Esophagus squamous epithelium (tissue), 5 donors: Measurements from ENCODE around the gene SNX9. TPM values are rescaled to one million over a fixed set of nuclear protein-coding genes. Genes with fewer than 3 reads are reported as not detected.
"Not testable (repeated sequence)": the region's sequence is repeated elsewhere in the genome, so short reads cannot be mapped to it uniquely, and the experiment has no call there.

Experiments used
- DNase-seq: peaks from one replicate; lab custom pipeline; 2025; lab: John Stamatoyannopoulos, UW
- H3K27ac ChIP-seq, 4 donors: fragments of 200-600 bp; sonication (generic); one replicate each; pipeline ENCODE4 v1.5.1; 2016 to 2019; ENCODE audit warnings: mild to moderate bottlenecking in 1 of 4
- H3K27me3 ChIP-seq, 4 donors: fragments of 200-600 bp; sonication (generic); 1 replicate in 3 of 4; 2 replicates in 1 of 4; pipeline versions ENCODE4 v1.5.1 to v1.6.0; 2017 to 2021; ENCODE audit warnings: antibody characterized with exemption in 1 of 4
- H3K36me3 ChIP-seq, 3 donors: fragments of 200-600 bp; sonication (generic); one replicate each; pipeline ENCODE4 v1.5.1; 2016 to 2019
- H3K4me1 ChIP-seq, 3 donors: fragments of 200-600 bp; sonication (generic); one replicate each; pipeline ENCODE4 v1.5.1; 2017 to 2019
- H3K4me3 ChIP-seq, 4 donors: fragments of 200-600 bp; sonication (generic); 1 replicate in 3 of 4; 2 replicates in 1 of 4; pipeline ENCODE4 v1.5.1; 2016 to 2019; ENCODE audit warnings: mild to moderate bottlenecking in 2 of 4, moderate library complexity in 1 of 4
- H3K9me3 ChIP-seq, 3 donors: fragments of 200-600 bp; sonication (generic); one replicate each; pipeline ENCODE4 v1.5.1; 2016 to 2019
- CTCF ChIP-seq, 6 experiments: fragments of 450-650 bp in 4 of 6; fragments of 200-600 bp in 2 of 6; sonication (generic) in 2 of 6; IDR thresholded peaks; one replicate each; pipeline ENCODE4 v1.5.1; 2016 to 2019; ENCODE audit warnings: antibody characterized with exemption in 6 of 6, mild to moderate bottlenecking in 4 of 6, moderate library complexity in 4 of 6
- POLR2A ChIP-seq, 4 donors: fragments of 450-650 bp; IDR thresholded peaks; one replicate each; pipeline ENCODE4 v1.6.1; 2017; ENCODE audit warnings: antibody characterized with exemption in 4 of 4, mild to moderate bottlenecking in 4 of 4, moderate library complexity in 3 of 4
- WGBS, 2 donors: methylation state at CpG; one replicate each; pipeline ENCODE4 v1.1.5; 2018; 5-methylcytosine and 5-hydroxymethylcytosine counted together
- intact Hi-C: fragments of 100-400 bp; cut with DNase I; formaldehyde crosslinking; loops from one replicate; pipeline ENCODE4 v1.15.0; 2022
- total RNA-seq, 4 donors: library from RNA; depleted of rRNA; stranded (reverse); fragments of >200 nt; gene quantifications; one replicate each; pipeline ENCODE4 v1.1.0, GENCODE V29; 2016
- donor health status: DM: yes; HTN: yes; CAD: no.

SNX9 gene
- total RNA-seq, 4 donors from 2014 or later = 19.9 to 39.9 (median 33.5) TPM

GRCh38 chr6:157967486-157967885 lies 144.4 kb downstream of the SNX9 start:
- TF ChIP-seq POLR2A (IDR thresholded peaks at IDR 0.05) (no peak), CTCF (IDR thresholded peaks at IDR 0.05) (no peak)
- no peaks in the 10 kb centered on the region for H3K9me3 ChIP-seq
- peaks cover 0 to 25% (median 4%) of the 10 kb centered on the region in 3 donors for H3K4me1 ChIP-seq
- no peak overlapping the region for H3K4me3 ChIP-seq
- 77 to 84% methylated on average over 4 to 7 of the region's 8 CpGs for WGBS, 2 donors
- no peaks in the 10 kb centered on the region for H3K27me3 ChIP-seq
- no peak overlapping the region for H3K27ac ChIP-seq
- no peaks in the 10 kb centered on the region for H3K36me3 ChIP-seq
- intact Hi-C loops = no loop called here
- DNase-seq = no peak

- intact Hi-C loops = not testable (repeated sequence)
- 83 to 89% methylated on average over 3 of the region's 3 CpGs for WGBS, 2 donors
Measured at GRCh38 chr6:157972177-157972576, 149.1 kb downstream of the SNX9 start.

GRCh38 chr6:157974341-157974894 lies 151.4 kb downstream of the SNX9 start:
- Histone ChIP-seq H3K4me3 (no peak overlapping the region), H3K36me3 (no peaks in the 10 kb centered on the region), H3K27me3 (no peaks in the 10 kb centered on the region), H3K9me3 (no peaks in the 10 kb centered on the region), H3K27ac (no peak overlapping the region), H3K4me1 (peaks cover 0 to 3% (median 1%) of the 10 kb centered on the region in 3 donors)
- no peak for DNase-seq
- TF ChIP-seq POLR2A (IDR thresholded peaks at IDR 0.05) (no peak), CTCF (IDR thresholded peaks at IDR 0.05) (no peak)
- intact Hi-C loops = no loop called here
- 67 to 78% methylated on average over 9 of the region's 9 CpGs for WGBS, 2 donors

More at GRCh38 chr6:157972177-157972576, 149.1 kb downstream of the SNX9 start:
- H3K4me1 ChIP-seq = peaks cover 0 to 11% (median 4%) of the 10 kb centered on the region in 3 donors
- H3K9me3 ChIP-seq, H3K27me3 ChIP-seq, H3K27ac ChIP-seq, DNase-seq, H3K36me3 ChIP-seq, H3K4me3 ChIP-seq: not testable (repeated sequence)

- H3K27ac ChIP-seq = no peak overlapping the region
- no peaks in the 10 kb centered on the region for H3K27me3 ChIP-seq
- H3K4me3 ChIP-seq = no peak overlapping the region
- no peak for DNase-seq
- WGBS, 2 donors = 90 to 100% methylated on average over 3 of the region's 3 CpGs
- H3K4me1 ChIP-seq = no peaks in the 10 kb centered on the region
- intact Hi-C loops = no loop called here
- no peaks in the 10 kb centered on the region for H3K9me3 ChIP-seq
- no peaks in the 10 kb centered on the region for H3K36me3 ChIP-seq
- no peak for TF ChIP-seq CTCF (IDR thresholded peaks at IDR 0.05)
- no peak for TF ChIP-seq POLR2A (IDR thresholded peaks at IDR 0.05)
Measured at GRCh38 chr6:157974967-157975366, 151.9 kb downstream of the SNX9 start.

GRCh38 chr6:157975456-157975855 lies 152.4 kb downstream of the SNX9 start:
- Histone ChIP-seq H3K36me3 (no peaks in the 10 kb centered on the region), H3K4me1 (peaks cover 0 to under 1% (median 0%) of the 10 kb centered on the region in 3 donors), H3K27ac (no peak overlapping the region), H3K27me3 (peaks cover 0 to under 1% (median 0%) of the 10 kb centered on the region in 4 donors), H3K9me3 (no peaks in the 10 kb centered on the region), H3K4me3 (no peak overlapping the region)
- 77 to 97% methylated on average over 2 of the region's 2 CpGs for WGBS, 2 donors
- DNase-seq = no peak
- TF ChIP-seq CTCF (IDR thresholded peaks at IDR 0.05) (no peak), POLR2A (IDR thresholded peaks at IDR 0.05) (no peak)
- intact Hi-C loops = no loop called here
